PFSK-1 (cell line): Measurements from ENCODE around the gene NOL4L.

ENCODE experiments used
- FOXP2 ChIP-seq: optimal IDR thresholded peaks from 2 replicates; pipeline ENCODE3; 2011; ENCODE audit warnings: borderline replicate concordance, control low read depth, inconsistent platforms; ENCODE audit not compliant: insufficient read depth; ENCODE audit errors: extremely low read length, extremely low read depth
- POLR2AphosphoS5 ChIP-seq: IDR thresholded peaks from 2 replicates; pipeline ENCODE4 v1.6.1; 2012; ENCODE audit warnings: low read depth, mild to moderate bottlenecking, control low read depth, low read length, moderate library complexity
- REST ChIP-seq, 2 experiments: IDR thresholded peaks; 2 replicates each; pipeline versions ENCODE4 v1.6.1 to v1.8.0; 2011 to 2012; ENCODE audit warnings: low read depth in 2 of 2, low read length in 2 of 2, control low read depth in 1 of 2, inconsistent platforms in 1 of 2, mild to moderate bottlenecking in 1 of 2, moderate library complexity in 1 of 2; ENCODE audit not compliant: insufficient read depth in 1 of 2
- SIN3A ChIP-seq: IDR thresholded peaks from 2 replicates; pipeline ENCODE4 v1.6.1; 2012; ENCODE audit warnings: mild to moderate bottlenecking, low read length, moderate library complexity, borderline replicate concordance; ENCODE audit not compliant: insufficient read depth
- TAF1 ChIP-seq: IDR thresholded peaks from 2 replicates; pipeline ENCODE4 v1.6.1; 2012; ENCODE audit warnings: low read length, control low read depth, borderline replicate concordance; ENCODE audit not compliant: insufficient read depth

The NOL4L gene

DNA sequence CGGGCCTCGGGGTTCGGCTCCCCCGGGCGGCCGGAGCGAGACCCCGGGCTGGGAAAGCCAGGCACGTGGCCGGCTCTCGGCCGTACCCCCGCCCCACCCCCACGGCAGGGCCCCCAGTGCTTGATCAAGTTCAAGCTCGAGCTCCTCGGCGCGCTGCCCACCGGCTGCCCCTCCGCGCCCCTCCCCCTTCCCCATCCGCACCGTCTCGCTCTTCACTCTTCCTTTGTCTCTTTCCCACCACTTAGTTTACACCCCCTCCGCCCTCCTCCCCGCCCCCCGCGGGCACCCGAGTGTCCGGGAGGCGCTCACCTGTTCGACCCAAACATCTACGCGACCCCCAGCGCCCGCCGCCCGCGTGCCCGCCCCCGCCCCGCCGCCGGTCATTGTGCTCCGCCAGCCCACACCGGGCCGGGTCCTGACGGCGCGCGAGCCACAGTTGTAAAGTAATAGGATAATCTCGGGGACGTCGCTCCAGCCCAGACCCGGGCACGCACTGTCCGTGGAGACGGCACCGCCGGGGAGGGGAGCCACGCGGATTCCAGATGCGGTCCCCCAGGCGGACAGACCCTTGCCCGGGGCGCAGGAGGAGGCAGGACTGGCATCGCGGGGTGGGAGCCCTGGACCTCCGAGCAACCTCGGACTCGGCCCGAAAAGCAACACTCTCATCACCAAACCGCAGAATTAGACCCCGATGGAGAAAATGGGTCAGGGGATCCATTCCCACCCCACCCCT lies 100.7 kb downstream of the NOL4L start:
- TF ChIP-seq REST (IDR thresholded peaks at IDR 0.05; ENCODE audit: insufficient read depth in 1 of 2, low read depth in 2 of 2, low read length in 2 of 2) (no peak), TAF1 (no peak), POLR2AphosphoS5 (no peak; the same call in 1 of the 2 replicates), SIN3A (no peak), FOXP2 (no peak)

DNA sequence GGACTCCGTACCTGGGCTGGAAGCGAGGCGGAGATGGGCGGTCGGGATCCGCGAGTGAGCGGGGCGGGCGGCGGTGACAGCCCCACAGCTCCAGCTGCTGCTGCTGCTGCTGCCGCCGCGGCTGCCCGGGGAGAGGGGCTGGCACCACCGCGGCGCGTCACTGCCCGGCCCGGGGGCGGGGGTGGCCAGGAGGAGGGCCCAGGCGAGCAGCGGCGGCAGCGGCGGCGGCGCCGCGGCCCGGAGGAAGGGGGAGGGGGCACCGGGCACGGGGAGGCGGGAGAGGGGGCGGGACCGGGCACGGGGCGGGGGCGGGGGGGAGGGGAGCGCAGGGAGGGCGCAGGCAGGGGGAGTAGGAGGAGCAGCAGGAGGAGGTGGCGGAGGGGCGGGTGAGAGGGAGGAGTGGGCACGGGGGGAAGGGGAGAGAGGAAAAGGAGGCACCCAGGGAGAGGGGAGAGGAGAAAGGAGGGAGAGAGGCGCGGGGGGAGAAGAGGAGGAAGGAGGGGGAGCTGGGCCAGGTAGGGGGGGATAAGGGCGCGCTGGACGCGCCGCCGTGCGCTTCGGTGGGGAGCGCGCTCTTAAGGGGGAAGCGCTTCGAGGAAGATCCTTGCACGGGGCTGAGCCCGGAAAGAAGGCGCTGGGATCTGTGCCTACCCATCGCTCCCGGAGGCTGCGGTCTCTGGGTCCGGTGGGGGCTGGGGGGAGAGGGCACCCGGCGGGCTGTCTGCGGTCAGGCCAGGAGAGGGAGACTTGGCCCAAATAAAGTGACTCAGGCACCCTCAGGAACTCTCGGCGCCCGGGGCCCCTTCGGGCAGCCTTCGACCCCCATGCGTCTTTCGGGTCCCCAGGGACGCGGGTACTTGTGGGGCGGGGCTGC lies 101.5 kb downstream of the NOL4L start:
- peak; percentile 56; the same call in 1 of the 2 replicates for TF ChIP-seq POLR2AphosphoS5
- TF ChIP-seq TAF1 = peak; percentile 63; the same call in 1 of the 2 replicates
- TF ChIP-seq REST (IDR thresholded peaks at IDR 0.05; ENCODE audit: insufficient read depth in 1 of 2, low read depth in 2 of 2, low read length in 2 of 2) = no peak
- peak; percentile 66 for TF ChIP-seq FOXP2

DNA sequence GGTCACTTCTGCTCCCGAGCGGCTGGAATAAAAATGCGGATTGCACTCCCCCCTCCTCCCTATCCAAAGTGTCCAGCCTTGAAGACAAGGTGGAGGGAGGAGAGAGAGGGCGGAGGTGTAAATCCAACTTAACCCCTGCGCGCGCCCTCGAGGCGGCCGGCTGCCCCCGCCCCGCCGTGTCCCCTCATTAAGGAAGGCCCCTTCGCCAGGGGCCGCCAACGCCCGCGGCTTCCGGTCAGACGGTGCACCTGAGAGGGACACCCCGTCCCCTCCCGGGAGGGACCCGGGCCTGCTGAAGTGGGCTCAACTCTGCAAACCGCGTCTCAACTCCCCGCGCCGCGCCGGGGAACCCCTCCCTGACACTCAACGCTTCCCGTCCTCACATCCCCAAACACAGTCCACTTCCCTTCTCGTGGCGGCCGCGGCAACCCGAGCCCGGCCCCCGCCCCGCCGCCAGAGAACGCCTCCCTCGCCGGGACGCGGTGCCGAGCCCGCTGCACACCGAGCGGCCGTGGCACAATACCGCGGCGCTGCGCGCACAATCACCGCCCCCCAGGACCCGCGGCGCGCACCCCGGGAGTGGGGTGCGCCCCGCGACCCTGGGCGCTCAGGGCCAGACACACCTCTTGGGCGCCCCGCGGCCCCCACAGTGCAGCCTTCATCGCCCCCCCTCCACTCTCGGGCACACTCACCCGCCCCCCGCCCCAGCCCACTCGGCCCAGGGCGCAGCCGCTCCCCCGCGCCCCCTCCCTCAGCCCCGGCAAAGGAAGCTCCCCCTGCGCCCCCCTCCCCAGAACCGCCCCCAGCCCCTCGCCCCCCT lies 102.5 kb downstream of the NOL4L start:
- TF ChIP-seq REST (IDR thresholded peaks at IDR 0.05; ENCODE audit: insufficient read depth in 1 of 2, low read depth in 2 of 2, low read length in 2 of 2) (no peak), POLR2AphosphoS5 (0 out of 2 replicates have a peak, but pooled peaks have one; percentile 27), FOXP2 (no peak), SIN3A (no peak; the same call in 1 of the 2 replicates), TAF1 (no peak)

- 0 out of 4 replicates have a peak, but pooled peaks of 1 of the 2 experiments have one; percentile 17 for TF ChIP-seq REST (IDR thresholded peaks at IDR 0.05; ENCODE audit: insufficient read depth in 1 of 2, low read depth in 2 of 2, low read length in 2 of 2)
- no peak for TF ChIP-seq FOXP2
Observed at GRCh38 chr20:32482143-32482441, 103.0 kb downstream of the NOL4L start.
